Tibial artery (tissue), 4 donors: ENCODE results near the gene DOLPP1.

Experiments
- DNase-seq, 2 donors: peaks; one replicate each; pipeline ENCODE4 v3.0.0-alpha.2; 2019
- H3K27ac ChIP-seq, 2 donors: fragments of 200-600 bp; sonication (generic) in 1 of 2; 1 replicate in 1 of 2; 2 replicates in 1 of 2; pipeline ENCODE4 v1.5.1; 2018 to 2019; ENCODE audit warnings: mild to moderate bottlenecking in 1 of 2
- H3K27me3 ChIP-seq, 2 donors: fragments of 200-600 bp; sonication (generic) in 1 of 2; one replicate each; pipeline versions ENCODE4 v1.5.1 to v1.6.0; 2016 to 2019
- H3K36me3 ChIP-seq, 3 donors: fragments of 200-600 bp; sonication (generic) in 2 of 3; one replicate each; pipeline ENCODE4 v1.5.1; 2016 to 2019; ENCODE audit warnings: mild to moderate bottlenecking in 2 of 3
- H3K4me1 ChIP-seq, 4 donors: fragments of 200-600 bp; sonication (generic) in 2 of 4; 1 replicate in 3 of 4; 2 replicates in 1 of 4; pipeline ENCODE4 v1.5.1; 2016 to 2019
- H3K4me3 ChIP-seq, 2 donors: fragments of 200-600 bp; sonication (generic) in 1 of 2; 1 replicate in 1 of 2; 2 replicates in 1 of 2; pipeline ENCODE4 v1.5.1; 2018 to 2019; ENCODE audit warnings: mild to moderate bottlenecking in 2 of 2
- H3K9me3 ChIP-seq, 3 donors: fragments of 200-600 bp; sonication (generic) in 1 of 3; one replicate each; pipeline ENCODE4 v1.5.1; 2016 to 2019
- CTCF ChIP-seq, 2 experiments: fragments of 200-600 bp in 1 of 2; fragments of 450-650 bp in 1 of 2; IDR thresholded peaks; one replicate each; pipeline ENCODE4 v1.5.1; 2017 to 2019; ENCODE audit warnings: antibody characterized with exemption in 2 of 2, mild to moderate bottlenecking in 1 of 2, moderate library complexity in 1 of 2
- intact Hi-C: fragments of 100-400 bp; cut with DNase I; formaldehyde crosslinking; loops from one replicate; pipeline ENCODE4 v1.15.0; 2023; ENCODE audit warnings: low total_unique reads

The DOLPP1 gene

GRCh38 chr9:129059796-129060785 lies 20.8 kb upstream of the DOLPP1 start:
- intact Hi-C loops, result no loop called here
- no peak for DNase-seq
- Histone ChIP-seq H3K27me3 (no peaks in the 10 kb centered on the region), H3K9me3 (no peaks in the 10 kb centered on the region), H3K36me3 (peaks cover 62 to 83% (median 66%) of the 10 kb centered on the region in 3 donors), H3K27ac (no peak overlapping the region), H3K4me1 (no peaks in the 10 kb centered on the region), H3K4me3 (no peak overlapping the region)
- no peak for TF ChIP-seq CTCF (IDR thresholded peaks at IDR 0.05)

GRCh38 chr9:129060991-129061390 lies 19.9 kb upstream of the DOLPP1 start:
- Histone ChIP-seq H3K36me3 (peaks cover 61 to 92% (median 66%) of the 10 kb centered on the region in 3 donors), H3K4me1 (no peaks in the 10 kb centered on the region), H3K27ac (no peak overlapping the region), H3K9me3 (no peaks in the 10 kb centered on the region), H3K27me3 (no peaks in the 10 kb centered on the region), H3K4me3 (no peak overlapping the region)
- no peak for DNase-seq
- no peak for TF ChIP-seq CTCF (IDR thresholded peaks at IDR 0.05)
- intact Hi-C loops, result no loop called here

GRCh38 chr9:129063061-129063460 lies 17.9 kb upstream of the DOLPP1 start:
- TF ChIP-seq CTCF (IDR thresholded peaks at IDR 0.05), result no peak
- no peak overlapping the region for H3K27ac ChIP-seq
- no peaks in the 10 kb centered on the region for H3K9me3 ChIP-seq
- peaks cover 56 to 87% (median 71%) of the 10 kb centered on the region in 3 donors for H3K36me3 ChIP-seq
- intact Hi-C loops, result no loop called here
- no peaks in the 10 kb centered on the region for H3K27me3 ChIP-seq
- DNase-seq, result no peak
- H3K4me3 ChIP-seq, result no peak overlapping the region
- no peaks in the 10 kb centered on the region for H3K4me1 ChIP-seq

GRCh38 chr9:129064499-129064908 lies 16.4 kb upstream of the DOLPP1 start:
- H3K9me3 ChIP-seq, result no peaks in the 10 kb centered on the region
- intact Hi-C loops, result no loop called here
- no peaks in the 10 kb centered on the region for H3K27me3 ChIP-seq
- no peaks in the 10 kb centered on the region for H3K4me1 ChIP-seq
- no peak for TF ChIP-seq CTCF (IDR thresholded peaks at IDR 0.05)
- DNase-seq, result no peak
- H3K4me3 ChIP-seq, result no peak overlapping the region
- peaks cover 50 to 92% (median 75%) of the 10 kb centered on the region in 3 donors for H3K36me3 ChIP-seq
- no peak overlapping the region for H3K27ac ChIP-seq

GRCh38 chr9:129068110-129068509 lies 12.8 kb upstream of the DOLPP1 start:
- Histone ChIP-seq H3K27ac (no peak overlapping the region), H3K9me3 (no peaks in the 10 kb centered on the region), H3K36me3 (peaks cover 18 to 85% (median 59%) of the 10 kb centered on the region in 3 donors), H3K4me3 (no peak overlapping the region), H3K4me1 (no peaks in the 10 kb centered on the region), H3K27me3 (no peaks in the 10 kb centered on the region)
- TF ChIP-seq CTCF (IDR thresholded peaks at IDR 0.05), result no peak
- no peak for DNase-seq
- intact Hi-C loops, result no loop called here
